ENCODE measurements around the gene PSMB7.

Gene PSMB7

DNA sequence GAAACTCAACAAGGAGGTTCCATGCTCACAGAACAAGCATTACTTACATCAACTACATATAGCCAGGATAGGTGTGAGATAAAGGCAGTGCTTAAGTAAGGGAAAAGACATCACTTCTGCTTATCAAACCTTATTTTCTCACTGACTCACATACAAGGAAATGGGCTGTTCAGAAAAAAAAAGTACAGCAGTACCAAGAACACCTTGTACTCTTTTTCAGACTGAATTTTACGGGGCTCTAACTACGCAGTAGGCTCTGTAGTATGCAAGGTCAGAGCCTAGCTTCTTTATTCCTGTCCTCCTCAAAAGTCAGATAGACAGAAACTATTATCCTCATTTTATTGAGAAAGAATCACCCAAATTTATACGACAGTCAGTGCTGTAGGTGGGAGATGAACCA, 5.8 kb downstream of the PSMB7 start:
- DNase-seq: no peak

DNA sequence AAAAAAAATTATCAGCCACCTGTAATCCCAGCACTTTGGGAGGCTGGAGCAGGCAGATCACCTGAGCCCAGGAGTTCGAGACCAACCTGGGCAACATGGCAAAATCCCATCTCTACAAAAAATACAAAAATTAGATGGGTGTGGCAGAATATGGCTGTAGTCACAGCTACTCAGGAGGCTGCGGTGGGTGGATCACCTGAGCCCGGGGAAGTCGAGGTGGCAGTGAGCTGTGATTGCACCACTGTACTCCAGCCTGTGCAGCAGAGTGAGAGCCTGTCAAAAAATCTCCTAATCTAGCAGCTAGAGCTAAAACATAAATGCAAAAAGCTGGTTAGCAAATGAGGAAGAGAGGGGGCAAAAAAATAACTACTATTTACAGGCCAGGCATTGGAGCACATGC, 12.0 kb downstream of the PSMB7 start:
- no peak for DNase-seq

DNA sequence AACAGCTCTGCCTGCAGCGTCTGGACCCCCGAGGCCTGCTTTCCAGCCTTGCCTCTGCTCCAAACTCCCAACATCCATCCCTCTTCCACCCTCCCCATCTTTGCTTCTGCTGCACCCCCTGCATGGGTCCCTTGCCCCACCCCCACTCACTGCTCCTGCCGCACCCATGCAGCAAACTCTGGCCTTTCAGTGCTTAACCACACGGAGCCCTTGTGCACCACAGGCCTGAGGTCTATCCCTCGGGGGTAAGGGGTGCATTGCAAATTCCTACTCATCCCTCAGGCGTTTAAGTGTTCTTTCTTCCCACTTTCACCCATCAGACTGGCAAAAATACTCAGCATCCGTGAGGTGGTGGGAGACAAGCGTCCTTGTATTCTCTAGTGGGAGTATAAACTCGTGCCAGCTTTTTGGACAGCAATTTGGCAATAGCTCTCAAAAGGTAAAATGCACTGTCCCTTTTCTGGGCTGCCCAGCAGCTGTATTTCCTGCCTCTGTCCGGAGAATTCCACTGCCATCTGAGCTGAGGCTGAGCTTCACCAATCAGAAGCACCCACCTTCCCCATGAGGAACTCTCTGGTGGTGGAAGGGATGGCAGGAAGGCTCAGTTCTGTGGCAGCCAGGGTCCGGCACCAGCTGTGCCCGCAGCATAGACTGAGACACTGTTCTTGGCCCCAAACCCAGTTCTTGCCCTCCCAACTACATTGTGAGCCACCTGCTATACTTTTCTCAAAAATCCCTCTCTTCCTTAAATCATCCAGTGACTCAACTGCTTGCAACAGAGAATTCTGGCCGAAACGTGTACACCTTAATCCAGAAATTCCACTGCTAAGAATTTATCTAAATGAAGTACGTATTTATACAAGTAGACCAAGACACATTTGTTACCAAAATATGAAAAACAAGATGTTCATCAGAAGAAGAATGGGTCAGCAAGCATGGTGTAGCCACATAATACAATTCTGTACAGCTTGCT, 15.0 kb downstream of the PSMB7 start:
- no peak for DNase-seq

DNA sequence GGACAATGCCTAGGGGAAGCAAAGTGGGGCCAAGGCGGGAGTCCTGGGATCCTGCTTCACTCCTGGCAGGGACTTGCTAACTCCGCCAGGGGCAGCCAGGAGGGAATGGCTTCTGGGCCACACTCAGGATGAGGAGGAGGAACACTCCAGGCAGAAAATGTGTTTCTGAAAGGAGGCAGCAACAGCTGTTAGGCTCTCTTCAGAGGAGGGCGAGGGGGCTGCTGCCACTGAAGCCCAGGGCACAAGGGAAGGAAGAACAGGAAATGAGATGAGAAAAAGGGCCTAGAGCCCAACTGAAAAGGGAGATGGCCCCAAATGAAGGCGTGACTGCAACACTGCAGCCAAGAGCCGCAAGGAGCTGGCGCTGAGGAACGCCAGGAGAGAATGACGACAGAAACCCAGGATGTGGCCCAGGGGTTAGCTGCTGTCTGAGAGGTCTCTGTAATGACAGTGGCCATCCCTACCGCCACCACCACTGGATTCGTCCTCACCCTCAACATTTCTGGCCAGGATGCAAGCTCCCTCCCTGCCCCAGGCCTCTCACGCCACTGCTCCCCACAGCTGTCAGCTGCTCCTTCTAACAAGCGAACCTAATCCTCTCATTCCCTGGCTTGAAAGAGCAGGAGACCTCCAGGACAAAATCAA, 15.8 kb downstream of the PSMB7 start:
- DNase-seq: no peak

DNA sequence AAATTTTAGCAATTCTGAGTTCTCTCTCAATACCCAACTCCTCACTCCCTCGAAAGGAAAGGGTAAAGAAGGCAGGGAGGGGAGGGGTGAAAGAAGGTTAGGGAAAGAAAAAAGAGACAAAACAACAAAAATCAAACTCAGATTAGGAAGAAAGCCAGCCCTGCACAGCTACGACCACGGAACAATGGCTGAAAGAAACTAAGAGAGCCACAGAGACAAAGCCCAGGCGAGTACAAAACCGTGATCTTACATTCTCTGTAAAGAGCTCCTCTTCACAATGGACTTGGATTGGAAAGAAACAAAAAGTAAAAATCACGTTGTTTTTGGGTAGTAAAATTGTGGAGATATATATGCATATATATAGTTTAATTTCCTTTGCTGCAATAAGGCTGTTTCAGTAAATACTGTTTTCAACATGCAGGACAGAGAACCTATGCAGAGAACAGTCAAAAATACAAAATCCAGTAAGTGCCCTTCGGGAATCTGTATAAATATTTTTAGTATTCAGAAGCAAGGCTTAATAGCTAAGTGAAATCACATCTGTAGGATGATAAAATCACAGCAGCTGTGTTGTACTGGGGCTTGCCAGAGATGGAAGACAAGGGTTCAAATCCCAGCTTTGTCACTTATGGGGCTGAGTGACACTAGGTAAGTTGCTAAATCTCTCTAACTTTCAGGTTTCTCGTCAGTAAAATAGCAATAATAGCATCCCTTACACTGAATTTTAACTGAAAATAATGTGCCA, 16.9 kb downstream of the PSMB7 start:
- DNase-seq: no peak

DNA sequence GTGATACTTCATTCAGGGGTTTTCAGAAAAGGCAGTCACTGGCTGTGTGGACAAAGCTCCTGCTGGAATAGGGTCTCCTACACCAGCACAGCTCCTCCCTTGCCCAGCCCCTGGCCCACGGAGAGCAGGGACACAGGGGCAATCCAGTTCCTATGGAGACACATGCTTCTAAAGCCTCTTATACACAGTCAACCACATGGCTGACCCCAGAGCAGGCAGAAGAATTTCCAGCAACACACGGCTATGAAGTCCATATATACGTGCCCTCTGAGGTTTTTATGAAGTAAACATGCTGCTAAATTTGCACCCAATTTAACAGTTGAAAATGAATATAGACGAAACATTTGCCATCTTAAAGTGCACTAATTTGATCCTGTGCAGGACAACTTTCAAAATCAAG, 19.4 kb downstream of the PSMB7 start:
- no peak for DNase-seq

DNA sequence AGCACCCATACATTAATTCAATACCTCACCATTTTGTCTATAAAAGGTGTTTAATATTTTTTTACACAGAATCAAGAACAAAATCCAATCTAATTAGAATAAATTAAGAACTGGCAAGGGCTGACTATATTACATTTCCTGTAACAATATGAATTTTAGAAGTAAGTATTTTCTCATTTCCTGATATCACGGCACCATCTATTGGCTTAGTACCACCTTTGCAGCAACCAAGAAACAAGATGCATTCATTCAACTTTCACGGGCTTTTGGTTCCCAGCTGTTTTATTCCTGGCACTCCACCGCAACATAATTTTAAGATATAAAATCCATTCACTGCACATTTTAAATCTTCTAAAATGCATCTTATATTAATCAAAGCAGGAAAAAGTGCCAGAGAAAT, 20.6 kb downstream of the PSMB7 start:
- DNase-seq: no peak

DNA sequence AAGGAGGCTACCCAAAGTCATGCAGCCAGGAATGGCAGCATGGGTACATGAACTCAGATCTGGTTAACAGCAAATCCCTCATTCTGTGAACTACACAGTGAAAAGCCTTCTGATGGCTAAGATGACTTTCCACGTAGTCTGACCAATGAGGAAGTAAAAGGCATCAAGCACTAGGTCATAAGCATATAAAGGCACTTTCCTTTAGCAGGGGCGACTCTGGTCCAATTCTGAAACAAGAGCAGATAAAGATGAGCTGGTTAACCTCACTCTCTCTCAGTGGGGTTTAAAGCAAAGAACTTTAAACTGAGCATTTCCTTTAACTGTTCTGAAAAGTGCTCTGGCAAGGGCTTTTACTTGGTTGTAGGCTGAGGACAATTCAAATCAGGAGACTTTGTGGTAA, 21.1 kb downstream of the PSMB7 start:
- DNase-seq: no peak

DNA sequence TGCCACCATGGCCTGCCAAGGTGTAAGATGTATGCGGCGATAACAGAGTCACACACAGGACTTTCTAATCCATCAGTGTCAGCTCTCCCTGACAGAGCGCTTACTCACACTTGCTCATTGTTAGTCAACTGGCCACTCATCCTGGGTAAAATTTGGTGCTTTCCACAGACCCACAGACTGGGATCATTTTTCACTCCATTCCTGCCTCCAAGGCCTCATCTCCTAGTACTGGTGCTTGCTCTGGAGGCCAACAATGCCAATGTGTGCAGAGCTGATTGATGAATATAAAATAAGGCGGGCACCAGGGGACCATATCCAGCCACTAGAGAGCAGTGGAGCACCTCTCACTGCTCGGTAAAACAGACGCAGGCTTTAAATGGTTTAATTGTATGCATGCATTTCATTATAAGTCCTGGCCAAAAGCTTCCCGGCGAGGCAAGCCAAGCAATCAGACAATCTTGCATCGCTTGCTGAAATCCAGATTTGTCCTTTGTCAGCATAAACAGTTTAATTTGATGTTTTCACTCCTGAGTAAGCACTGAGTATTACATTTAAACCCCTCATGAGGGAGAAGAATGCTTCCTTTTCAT, 22.3 kb downstream of the PSMB7 start:
- peak; percentile 14 for DNase-seq

DNA sequence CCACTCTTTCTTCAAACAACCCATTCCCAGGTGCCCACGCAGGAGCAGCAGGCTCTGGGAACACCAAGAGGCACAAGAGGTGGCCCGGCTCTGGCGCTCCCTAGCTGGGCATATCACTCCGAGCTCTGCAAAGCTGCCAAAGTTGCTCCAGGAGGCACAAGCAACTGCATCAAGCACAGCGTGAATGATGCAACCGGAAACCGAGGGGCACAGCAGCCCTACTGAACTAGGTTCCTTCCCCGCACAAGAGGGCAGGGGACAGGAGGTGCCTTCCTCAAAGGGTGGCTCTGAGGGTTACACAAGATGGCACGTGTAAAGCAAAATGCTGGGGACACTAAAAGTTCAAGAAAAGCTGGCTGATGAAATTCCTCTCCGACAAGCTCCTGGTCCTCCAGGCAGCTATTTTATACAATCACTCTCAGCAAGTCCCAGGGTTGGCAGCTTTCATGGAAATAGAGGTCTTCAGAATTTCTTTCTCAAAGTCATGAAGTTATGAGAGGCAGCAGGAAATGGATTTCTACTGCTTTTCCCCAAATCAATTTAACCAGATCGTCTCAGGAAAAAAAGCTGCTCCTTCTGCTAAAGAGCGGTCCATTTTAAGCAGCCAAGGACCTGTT, 22.9 kb downstream of the PSMB7 start:
- DNase-seq: no peak

DNA sequence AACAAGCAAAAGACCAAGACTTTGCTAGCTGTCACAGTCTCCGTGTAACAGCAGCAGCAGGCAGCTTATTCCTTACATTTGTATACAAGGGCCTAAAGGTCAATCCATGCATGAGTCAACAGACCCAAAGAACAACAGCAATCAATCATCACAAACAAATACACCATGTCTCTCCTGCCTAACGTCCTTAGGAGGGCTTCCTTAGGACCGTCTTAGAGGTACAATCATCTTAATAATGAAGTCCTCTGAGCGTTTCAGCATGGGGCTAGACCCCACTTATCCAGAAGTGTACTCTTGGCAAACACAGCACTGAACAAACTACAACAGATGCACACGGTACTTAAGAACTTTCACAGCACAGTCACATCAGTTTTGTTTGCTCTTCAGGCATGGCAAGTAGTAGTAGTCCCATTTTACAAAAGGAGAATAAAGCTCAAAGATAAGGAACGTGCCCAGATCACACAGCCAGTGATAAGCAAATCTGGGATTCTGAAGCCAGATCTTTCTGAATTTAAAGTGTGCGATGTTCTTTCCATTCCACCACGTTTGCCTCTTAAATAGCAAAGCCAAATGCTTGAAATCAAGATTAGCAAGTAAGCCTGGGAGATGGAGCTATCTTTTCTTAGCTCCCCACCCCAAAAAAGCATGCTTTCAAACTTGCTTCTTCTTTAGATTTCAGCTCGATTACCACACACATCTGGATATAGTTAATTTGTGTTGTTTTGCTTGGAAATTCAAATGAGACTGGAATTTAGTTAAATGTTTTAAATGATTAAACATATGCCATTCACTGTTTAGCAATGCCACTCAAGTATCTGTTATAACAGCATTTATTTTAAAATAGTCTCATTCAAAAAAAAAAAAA, 24.2 kb downstream of the PSMB7 start:
- peak; percentile 67 for DNase-seq

DNA sequence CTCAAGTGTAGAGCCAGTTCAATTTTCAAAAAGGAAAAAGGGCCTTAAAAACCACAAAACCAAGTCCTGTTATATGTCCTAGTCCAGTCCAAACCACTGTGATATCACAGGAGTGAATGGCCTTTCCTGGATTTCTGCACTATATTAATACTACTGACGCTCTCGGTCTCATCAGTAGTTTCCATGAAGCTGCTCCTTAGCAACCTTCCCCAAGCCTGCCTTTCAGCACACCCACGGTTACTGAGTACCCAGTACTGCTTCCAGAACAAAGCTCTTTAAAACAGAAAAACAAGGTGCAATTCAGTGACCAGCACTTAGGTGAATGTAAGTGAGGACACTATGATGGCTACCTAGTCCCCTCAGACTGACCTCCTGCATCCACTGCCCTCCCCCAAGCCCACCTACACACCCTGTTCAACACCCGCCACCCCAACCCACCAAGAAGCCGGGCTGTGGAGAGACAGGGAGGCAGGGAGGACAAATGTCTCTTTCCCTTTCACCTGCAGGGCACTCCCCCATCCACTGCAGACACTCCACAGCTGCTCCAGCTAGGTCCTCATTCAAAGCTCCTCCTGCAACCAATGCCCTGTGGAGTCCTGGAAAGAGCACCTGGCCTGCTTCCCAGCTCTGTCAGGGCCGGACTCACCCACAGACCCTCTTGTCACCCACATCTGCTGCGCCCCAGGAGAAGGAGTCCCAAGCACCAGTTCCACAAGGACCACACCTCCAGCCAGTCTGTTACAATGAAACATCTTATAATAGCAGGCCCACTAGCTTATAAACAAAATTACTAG, 25.9 kb downstream of the PSMB7 start:
- DNase-seq: peak; percentile 45

DNA sequence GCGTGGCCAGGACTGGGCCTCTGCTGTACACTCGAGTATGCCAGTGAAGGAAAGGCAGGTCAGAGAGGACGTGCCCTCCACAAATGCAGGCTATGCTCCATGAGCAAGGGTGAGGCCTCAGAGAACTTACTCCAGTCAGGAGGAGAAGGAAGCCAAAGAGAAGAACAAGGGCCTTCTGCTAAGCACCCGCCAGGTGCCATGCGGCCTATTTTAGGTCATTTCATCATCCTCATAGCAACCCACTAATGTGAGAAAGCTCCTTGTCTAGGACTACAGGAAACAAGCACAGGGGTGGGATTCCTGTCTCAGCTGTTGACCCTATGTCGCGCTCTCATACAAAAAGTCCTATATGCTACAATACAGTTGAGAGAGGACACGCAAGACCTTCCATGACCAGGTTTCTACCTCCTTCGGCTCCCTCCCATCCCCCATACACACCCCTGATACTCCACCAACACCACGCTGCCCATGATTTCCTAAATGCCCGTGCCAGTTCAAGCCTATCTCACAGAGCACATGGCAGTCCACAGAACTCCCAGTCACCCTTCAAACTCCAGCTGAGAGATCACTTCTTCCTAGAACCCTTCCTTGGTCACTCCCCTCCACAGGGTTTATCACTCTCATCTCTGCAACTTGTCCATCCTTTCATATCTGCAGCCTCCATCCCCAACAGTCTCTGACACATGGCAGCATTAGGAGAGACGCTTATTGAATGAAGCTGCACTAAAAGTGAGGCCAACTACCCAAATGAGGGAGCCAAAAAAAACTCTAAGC, 26.8 kb downstream of the PSMB7 start:
- DNase-seq: no peak

DNA sequence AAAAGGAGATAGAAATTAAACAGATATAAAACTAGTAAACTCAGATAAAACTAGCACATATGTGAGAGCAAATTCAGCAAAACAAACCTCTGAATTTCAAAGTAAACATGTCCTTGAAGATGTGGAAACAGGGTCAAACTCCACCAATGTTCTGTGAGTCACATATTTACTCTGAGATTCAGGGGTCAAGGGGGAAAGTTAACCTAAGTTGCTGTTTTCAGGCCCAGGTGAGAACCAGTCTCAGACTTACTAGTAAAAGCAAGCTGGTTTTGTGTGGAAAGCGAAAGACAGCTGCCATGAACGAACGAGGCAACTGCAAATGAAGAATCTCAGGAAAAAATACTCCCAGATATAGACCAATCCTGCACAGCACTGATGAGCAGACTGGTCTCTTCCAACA, 29.0 kb downstream of the PSMB7 start:
- DNase-seq: peak; percentile 16

DNA sequence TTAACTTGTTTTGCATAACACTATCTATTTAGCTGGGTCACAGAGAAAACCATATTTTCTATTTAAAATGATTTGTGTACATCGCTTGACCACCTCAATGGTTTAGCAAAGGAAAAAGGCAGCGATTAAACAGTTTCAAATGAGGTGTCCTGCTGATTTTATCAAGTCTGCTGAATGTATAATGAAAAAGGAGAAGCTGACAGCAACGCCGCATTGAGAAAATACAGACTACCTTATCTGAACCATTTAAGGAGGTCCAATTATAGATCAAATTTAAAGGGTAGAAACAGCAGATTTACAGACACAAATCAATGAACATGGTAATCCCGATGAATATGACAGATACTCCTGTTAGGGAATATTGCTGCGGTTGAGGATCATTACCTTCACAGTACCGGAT, 29.6 kb downstream of the PSMB7 start:
- DNase-seq: no peak

DNA sequence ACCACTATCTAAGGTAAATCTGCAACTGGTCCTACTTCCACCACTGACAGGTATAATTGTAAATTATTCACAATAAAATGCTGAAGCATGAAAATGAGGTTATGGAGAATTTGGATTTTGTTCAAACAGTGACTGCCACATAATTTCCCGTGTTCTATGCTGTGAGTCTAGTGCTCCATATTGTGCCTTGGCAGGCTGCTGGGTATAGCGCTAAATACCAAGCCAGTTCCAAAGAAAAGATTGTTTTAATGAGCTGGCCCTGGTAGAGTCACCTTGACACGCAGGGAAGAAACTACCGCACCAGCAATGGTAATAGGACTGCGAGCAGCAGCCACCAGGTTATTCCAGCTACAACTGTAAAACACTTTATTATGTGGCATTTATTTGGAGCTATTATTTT, 30.4 kb downstream of the PSMB7 start:
- no peak for DNase-seq

DNA sequence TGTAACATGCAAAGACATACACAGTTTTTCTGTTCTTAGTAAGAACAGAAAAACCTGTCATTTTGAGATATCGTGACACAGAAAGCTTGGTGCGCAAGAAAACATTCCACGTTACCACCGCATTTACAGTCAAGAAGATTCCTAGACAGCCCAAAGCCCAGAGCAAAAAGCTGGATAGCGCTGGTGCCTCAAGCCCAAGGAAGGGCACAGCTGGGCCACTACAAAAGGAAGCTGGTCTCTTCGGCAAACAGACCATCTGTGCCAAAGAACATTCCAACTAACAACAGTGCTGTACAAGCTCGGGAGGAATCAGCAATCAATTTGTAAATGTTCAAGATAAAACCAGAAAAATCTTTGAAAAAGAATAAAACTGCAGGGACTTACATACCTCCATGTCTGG, 31.0 kb downstream of the PSMB7 start:
- no peak for DNase-seq

DNA sequence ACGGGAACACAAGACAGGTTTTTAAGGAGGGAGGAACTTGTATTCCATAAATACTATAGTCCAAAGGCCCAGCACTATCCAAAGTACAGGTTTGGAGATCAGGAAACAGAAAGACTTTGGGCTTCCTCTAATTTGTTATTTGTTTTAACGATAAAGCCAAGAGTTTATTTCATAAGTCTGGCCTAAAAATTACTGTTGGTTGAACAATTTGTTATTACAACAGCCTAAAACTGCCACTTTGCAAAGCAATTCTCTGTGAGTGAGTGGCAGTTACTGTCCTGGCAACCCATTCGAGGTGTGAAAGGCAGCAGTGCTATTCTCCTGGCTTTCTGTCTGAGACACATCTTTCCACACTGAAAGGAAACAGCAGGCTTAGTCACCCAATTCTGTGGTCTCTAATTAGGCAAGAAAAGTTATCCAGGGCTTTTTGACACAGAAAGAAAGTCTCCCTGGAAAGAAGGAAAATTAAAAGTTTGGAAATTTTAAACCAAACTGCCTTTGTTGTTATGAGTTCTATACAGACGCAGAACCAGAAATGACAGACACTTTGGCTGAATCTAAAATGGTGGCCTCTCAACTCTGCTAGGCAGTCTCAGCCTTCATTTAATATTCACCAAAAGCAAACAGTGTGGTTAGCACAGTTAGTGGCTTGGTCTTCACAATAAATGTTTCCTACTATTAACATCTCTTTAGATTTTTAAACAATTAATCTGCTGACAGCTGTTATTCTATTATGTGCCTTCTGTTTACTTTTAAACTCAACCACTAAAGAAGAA, 33.9 kb downstream of the PSMB7 start:
- no peak for DNase-seq
